Panc1 (cell line): ENCODE results near the gene PLEKHH2. TPM values are rescaled to one million over a fixed set of nuclear protein-coding genes. Genes with fewer than 3 reads are reported as not detected.

ENCODE experiments used
- ATAC-seq: fragments of 200-7000 bp; cut with Tn5 transposase; 2 replicates; pipeline ENCODE4 v1.9.1; 2020; ENCODE audit warnings: mild to moderate bottlenecking, moderate library complexity
- BruUV-seq: library from RNA; stranded (reverse); fragments of 400-500 nt; replicated peaks from 2 replicates; lab custom pipeline; 2021; lab: Mats Ljungman, UMichigan
- CTCF ChIA-PET: fragments of 300-600 bp; sonication (Branson Sonifier 250); formaldehyde crosslinking; loops from one replicate; lab custom pipeline; 2022; ENCODE audit warnings: antibody characterized with exemption; lab: Charles Lee
- POLR2A ChIA-PET: fragments of 300-600 bp; sonication (Branson Sonifier 250); formaldehyde crosslinking; loops from one replicate; lab custom pipeline; 2022; ENCODE audit warnings: antibody characterized with exemption; lab: Charles Lee
- DNase-seq: peaks from one replicate; pipeline ENCODE4 v3.0.0-alpha.2; 2010; ENCODE audit warnings: low read depth, low spot score
- H3K27ac ChIP-seq: 2 replicates; pipeline ENCODE4 v1.5.1; 2011; ENCODE audit warnings: mild to moderate bottlenecking, low read length, inconsistent platforms
- H3K27me3 ChIP-seq: fragments of 200-500 bp; sonication (Bioruptor generic); 2 replicates; pipeline ENCODE4 v1.6.0; 2014; ENCODE audit warnings: low read length, inconsistent platforms; ENCODE audit not compliant: control insufficient read depth, insufficient read depth
- H3K36me3 ChIP-seq: fragments of 200-500 bp; sonication (Bioruptor generic); 2 replicates; pipeline ENCODE4 v1.5.1; 2014; ENCODE audit warnings: inconsistent platforms, mild to moderate bottlenecking, low read length, moderate library complexity; ENCODE audit not compliant: control insufficient read depth, insufficient read depth
- H3K4me1 ChIP-seq: 2 replicates; pipeline ENCODE4 v1.5.1; 2011; ENCODE audit warnings: inconsistent platforms, mild to moderate bottlenecking, low read length, moderate library complexity; ENCODE audit not compliant: control insufficient read depth, insufficient read depth
- H3K4me3 ChIP-seq, 2 experiments: 2 replicates each; pipeline ENCODE4 v1.5.1; 2011 to 2012; ENCODE audit warnings: low read depth in 2 of 2, low read length in 2 of 2, mild to moderate bottlenecking in 2 of 2, inconsistent platforms in 1 of 2, moderate library complexity in 1 of 2
- H3K9me3 ChIP-seq: fragments of 200-500 bp; sonication (Bioruptor generic); 2 replicates; pipeline ENCODE4 v1.5.1; 2014; ENCODE audit warnings: low read depth, mild to moderate bottlenecking, inconsistent platforms, low read length, moderate library complexity; ENCODE audit not compliant: control insufficient read depth, insufficient read depth
- CTCF ChIP-seq: fragments of 450-650 bp; IDR thresholded peaks from 2 replicates; pipeline ENCODE4 v1.5.1; 2017; ENCODE audit warnings: mild to moderate bottlenecking
- POLR2AphosphoS5 ChIP-seq: IDR thresholded peaks from 2 replicates; pipeline ENCODE4 v1.6.1; 2012; ENCODE audit warnings: mild to moderate bottlenecking, low read depth, low read length, moderate library complexity
- SIN3A ChIP-seq: IDR thresholded peaks from 2 replicates; pipeline ENCODE4 v1.6.1; 2012; ENCODE audit warnings: low read depth, mild to moderate bottlenecking, low read length, moderate library complexity, borderline replicate concordance; ENCODE audit not compliant: insufficient read depth
- TCF7L2 ChIP-seq: IDR thresholded peaks from 2 replicates; pipeline ENCODE4 v1.6.1; 2011; ENCODE audit warnings: mild to moderate bottlenecking, low read depth, low read length, inconsistent platforms
- in situ Hi-C: cut with HindIII; loops from 2 replicates; pipeline ENCODE4 v1.10.0; 2016; ENCODE audit warnings: low sequenced_read_pairs, low pct_unique_long_range_greater_than_20kb
- intact Hi-C: fragments of 100-400 bp; cut with micrococcal nuclease; formaldehyde crosslinking; loops from one replicate; pipeline ENCODE4 v1.10.0; 2022; ENCODE audit not compliant: unreplicated experiment
- total RNA-seq: library from RNA; stranded (reverse); gene quantifications from one replicate; pipeline ENCODE4 v1.2.1, GENCODE V29; 2021; ENCODE audit not compliant: unreplicated experiment
- TF ChIP-seq, protein P1 (sequence below), 2 experiments: IDR thresholded peaks; 2 replicates each; pipeline ENCODE4 v1.6.1; 2011 to 2012; ENCODE audit warnings: low read depth in 2 of 2, control low read depth in 1 of 2, low read length in 1 of 2, mild to moderate bottlenecking in 1 of 2, moderate library complexity in 1 of 2; ENCODE audit not compliant: insufficient read depth in 1 of 2

PLEKHH2 gene
- total RNA-seq, 1 experiment from 2014 or later, result 15.0 TPM

DNA sequence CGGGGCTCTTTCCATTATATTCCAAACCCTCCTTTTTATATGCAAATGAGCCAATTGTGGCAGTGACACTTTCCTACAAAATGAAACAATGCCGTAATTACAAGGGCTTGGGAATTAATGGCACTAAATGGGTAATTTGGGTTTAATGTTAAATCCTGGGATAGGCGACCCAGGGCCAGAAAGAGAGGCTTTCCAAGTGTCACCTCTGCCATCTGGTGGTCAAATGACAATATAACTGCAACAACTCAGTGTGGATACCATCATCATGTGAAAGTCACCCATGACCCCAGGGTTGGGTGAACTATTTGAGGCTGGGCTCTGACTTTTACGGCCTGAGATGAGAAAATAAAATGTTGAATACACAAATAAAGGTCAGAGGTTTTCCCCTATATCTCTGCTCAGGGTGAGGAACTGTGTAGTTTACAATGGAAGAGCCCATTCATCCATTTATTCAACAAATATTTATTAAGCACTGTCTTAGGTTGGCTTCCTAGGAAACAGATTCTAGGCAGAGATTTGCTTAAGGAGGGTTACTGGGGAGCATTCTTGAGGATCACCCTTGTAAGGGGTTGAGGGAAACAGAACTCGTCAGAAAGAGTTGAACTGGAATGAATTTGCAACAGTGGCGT, 27.7 kb upstream of the PLEKHH2 start:
- Histone ChIP-seq H3K27me3 (no peaks in the 10 kb centered on the region), H3K27ac (no peak overlapping the region), H3K36me3 (no peaks in the 10 kb centered on the region), H3K4me3 (no peak overlapping the region), H3K4me1 (peaks cover 5% of the 10 kb centered on the region), H3K9me3 (no peaks in the 10 kb centered on the region)
- POLR2A ChIA-PET, result no interaction called here
- ATAC-seq, result peak; percentile 89
- TF ChIP-seq SIN3A (no peak), CTCF (peak; percentile 90), POLR2AphosphoS5 (no peak), TCF7L2 (no peak)
- TF ChIP-seq, protein P1, sequence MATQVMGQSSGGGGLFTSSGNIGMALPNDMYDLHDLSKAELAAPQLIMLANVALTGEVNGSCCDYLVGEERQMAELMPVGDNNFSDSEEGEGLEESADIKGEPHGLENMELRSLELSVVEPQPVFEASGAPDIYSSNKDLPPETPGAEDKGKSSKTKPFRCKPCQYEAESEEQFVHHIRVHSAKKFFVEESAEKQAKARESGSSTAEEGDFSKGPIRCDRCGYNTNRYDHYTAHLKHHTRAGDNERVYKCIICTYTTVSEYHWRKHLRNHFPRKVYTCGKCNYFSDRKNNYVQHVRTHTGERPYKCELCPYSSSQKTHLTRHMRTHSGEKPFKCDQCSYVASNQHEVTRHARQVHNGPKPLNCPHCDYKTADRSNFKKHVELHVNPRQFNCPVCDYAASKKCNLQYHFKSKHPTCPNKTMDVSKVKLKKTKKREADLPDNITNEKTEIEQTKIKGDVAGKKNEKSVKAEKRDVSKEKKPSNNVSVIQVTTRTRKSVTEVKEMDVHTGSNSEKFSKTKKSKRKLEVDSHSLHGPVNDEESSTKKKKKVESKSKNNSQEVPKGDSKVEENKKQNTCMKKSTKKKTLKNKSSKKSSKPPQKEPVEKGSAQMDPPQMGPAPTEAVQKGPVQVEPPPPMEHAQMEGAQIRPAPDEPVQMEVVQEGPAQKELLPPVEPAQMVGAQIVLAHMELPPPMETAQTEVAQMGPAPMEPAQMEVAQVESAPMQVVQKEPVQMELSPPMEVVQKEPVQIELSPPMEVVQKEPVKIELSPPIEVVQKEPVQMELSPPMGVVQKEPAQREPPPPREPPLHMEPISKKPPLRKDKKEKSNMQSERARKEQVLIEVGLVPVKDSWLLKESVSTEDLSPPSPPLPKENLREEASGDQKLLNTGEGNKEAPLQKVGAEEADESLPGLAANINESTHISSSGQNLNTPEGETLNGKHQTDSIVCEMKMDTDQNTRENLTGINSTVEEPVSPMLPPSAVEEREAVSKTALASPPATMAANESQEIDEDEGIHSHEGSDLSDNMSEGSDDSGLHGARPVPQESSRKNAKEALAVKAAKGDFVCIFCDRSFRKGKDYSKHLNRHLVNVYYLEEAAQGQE (IDR thresholded peaks at IDR 0.05; ENCODE audit: insufficient read depth in 1 of 2, low read depth in 2 of 2, low read length in 1 of 2), result no peak
- in situ Hi-C loops (no loop called here), intact Hi-C loops (loop anchor here (5.0 kb wide), 1 partner anchor 268 kb away; no protein-coding TSS in a partner anchor)
- no TSS peak for BruUV-seq
- CTCF ChIA-PET, result interaction anchor here (1.0 kb wide), 1 partner anchor 32 kb away, joined by 4 read pairs; no protein-coding TSS in a partner anchor
- peak; percentile 50 for DNase-seq

- in situ Hi-C loops, result no loop called here
- Histone ChIP-seq H3K27ac (no peak overlapping the region), H3K4me1 (peaks cover 5% of the 10 kb centered on the region), H3K27me3 (no peaks in the 10 kb centered on the region), H3K9me3 (no peaks in the 10 kb centered on the region), H3K36me3 (no peaks in the 10 kb centered on the region), H3K4me3 (no peak overlapping the region)
- POLR2A ChIA-PET, result no interaction called here
- no peak for ATAC-seq
- DNase-seq, result no peak
- BruUV-seq, result no TSS peak
- intact Hi-C loops, result loop anchor here (10.0 kb wide), 1 partner anchor 164 kb away; the partner anchor contains the start of gene DYNC2LI1
- TF ChIP-seq TCF7L2, result no peak
- no peak for TF ChIP-seq SIN3A
- TF ChIP-seq, protein P1 (IDR thresholded peaks at IDR 0.05; ENCODE audit: insufficient read depth in 1 of 2, low read depth in 2 of 2, low read length in 1 of 2), result no peak
- TF ChIP-seq POLR2AphosphoS5, result no peak
- no peak for TF ChIP-seq CTCF
- CTCF ChIA-PET, result interaction anchor here (1.0 kb wide), 1 partner anchor 33 kb away, joined by 4 read pairs; no protein-coding TSS in a partner anchor
These were observed 26.7 kb upstream of the PLEKHH2 start for GRCh38 chr2:43610361-43610760.
